ENCODE data around the gene TNNC2. TPM values are rescaled to one million over a fixed set of nuclear protein-coding genes. Genes with fewer than 3 reads are reported as not detected.

Gene TNNC2
- polyA plus RNA-seq, 2 of the 4 experiments (the other 2 are of a cell fraction): 0.23 TPM; not detected in 1

DNA sequence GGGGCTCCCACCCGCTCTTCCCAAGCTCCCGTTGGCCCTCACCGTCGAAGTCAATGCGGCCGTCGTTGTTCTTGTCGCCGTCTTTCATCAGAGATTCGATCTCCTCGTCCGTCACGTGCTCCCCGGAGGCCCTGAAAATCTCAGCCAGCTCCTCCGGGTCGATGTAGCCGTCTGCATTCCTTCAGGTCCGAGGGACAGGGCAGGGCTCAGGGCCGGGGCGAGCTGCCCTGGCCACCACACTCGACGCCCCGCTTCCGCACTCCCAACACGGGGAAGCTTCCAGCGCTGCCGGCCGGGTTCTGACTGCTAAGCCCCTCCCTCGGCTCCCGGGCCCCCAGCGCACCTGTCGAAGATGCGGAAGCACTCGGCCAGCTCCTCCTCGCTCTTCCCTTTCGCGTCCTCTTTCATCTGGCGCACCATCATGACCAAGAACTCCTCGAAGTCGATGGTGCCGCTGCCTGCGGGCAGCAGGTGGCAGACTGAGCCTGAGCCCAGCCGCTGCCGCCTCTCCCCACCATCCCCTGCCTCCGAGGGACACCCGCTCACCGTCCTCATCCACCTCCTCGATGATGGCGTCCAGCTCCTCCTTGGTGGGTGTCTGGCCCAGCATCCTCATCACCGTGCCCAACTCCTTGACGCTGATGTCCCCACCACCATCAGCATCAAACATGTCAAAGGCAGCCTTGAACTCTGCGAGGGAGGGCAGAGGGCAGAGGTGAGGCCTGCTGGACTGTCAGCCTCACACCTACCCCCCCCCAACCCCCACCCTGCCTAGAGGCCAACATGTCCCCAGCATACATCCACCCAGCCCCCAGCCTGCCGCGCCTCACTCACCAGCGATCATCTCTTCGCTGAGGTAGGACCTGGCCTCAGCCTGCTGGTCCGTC is 2.9 kb downstream of the TNNC2 start:
- Histone ChIP-seq H3K4me1 (peaks cover 10% of the 10 kb centered on the region; the same call in 2 of the 3 replicates), H3K27ac (no peak overlapping the region), H3K4me3 (no peak overlapping the region), H3K9me3 (no peaks in the 10 kb centered on the region), H3K4me2 (no peak overlapping the region)
- peak; percentile 40 to 71; a peak in 3 of 6 replicates for ATAC-seq
- 0 out of 3 replicates have a peak, but pooled peaks have one; percentile 18 for TF ChIP-seq SMC3 (IDR thresholded peaks at IDR 0.05)
- no peak for TF ChIP-seq MAFK (IDR thresholded peaks at IDR 0.05; ENCODE audit: partially characterized antibody)
- peak; percentile 40 to 57 for TF ChIP-seq RAD21 (conservative IDR thresholded peaks at IDR 0.05 in 1 of 2, IDR thresholded peaks at IDR 0.05 in 1 of 2)
- TF ChIP-seq KDM1A (IDR thresholded peaks at IDR 0.05; ENCODE audit: low read depth): no peak
- TF ChIP-seq, protein P1, sequence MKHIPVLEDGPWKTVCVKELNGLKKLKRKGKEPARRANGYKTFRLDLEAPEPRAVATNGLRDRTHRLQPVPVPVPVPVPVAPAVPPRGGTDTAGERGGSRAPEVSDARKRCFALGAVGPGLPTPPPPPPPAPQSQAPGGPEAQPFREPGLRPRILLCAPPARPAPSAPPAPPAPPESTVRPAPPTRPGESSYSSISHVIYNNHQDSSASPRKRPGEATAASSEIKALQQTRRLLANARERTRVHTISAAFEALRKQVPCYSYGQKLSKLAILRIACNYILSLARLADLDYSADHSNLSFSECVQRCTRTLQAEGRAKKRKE (CRISPR knock-in tag; IDR thresholded peaks at IDR 0.05; ENCODE audit: low read depth): no peak
- WGBS (ENCODE audit: missing lambda C conversion rate): 73% methylated on average over 50 of the region's 57 CpGs
- CTCF ChIA-PET: interaction anchor here (0.9 to 1.7 kb wide), 9 partner anchors 9 to 190 kb away, joined by 3 to 8 read pairs (median 3); partner anchors contain the start of gene SNX21
- POLR2A ChIA-PET: interaction anchor here (0.9 kb wide), 1 partner anchor 59 kb away, joined by 3 read pairs; no protein-coding TSS in a partner anchor
- no peak for FAIRE-seq
- peak in 1 of 2 experiments; percentile 49 for DNase-seq (ENCODE audit: low read depth in 1 of 2, low spot score in 1 of 2)

DNA sequence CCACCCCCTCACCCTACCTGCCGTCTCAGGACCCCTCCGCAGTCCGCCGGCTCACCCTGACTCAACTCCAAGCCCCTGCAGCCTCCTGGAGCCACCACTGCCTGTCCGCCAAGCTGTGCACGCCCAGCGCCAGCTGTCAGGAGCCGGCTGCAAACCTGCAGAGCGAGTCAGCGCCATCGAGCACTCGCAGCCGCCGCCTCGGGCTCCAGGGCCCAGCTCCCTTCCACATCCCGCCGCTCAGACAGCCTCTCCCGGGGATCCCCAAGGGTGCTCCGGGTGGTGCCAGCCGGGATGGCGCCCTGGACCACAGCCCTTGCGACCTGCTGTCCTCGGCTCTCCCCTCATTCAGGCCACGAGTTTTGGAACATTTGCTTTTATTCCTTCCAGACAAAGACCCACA is 4.3 kb downstream of the TNNC2 start:
- no peak overlapping the region for H3K27ac ChIP-seq
- H3K4me2 ChIP-seq: peak overlapping the region; percentile 23; the same call in 1 of the 3 replicates
- DNase-seq (ENCODE audit: low read depth in 1 of 2, low spot score in 1 of 2) (no peak), ATAC-seq (peak; percentile 58 to 62), FAIRE-seq (no peak)
- H3K9me3 ChIP-seq: no peaks in the 10 kb centered on the region
- TF ChIP-seq RARB (CRISPR knock-in tag; IDR thresholded peaks at IDR 0.05) (no peak), NR3C1 (IDR thresholded peaks at IDR 0.05) (no peak), RAD21 (conservative IDR thresholded peaks at IDR 0.05 in 1 of 2, IDR thresholded peaks at IDR 0.05 in 1 of 2) (no peak)
- TF ChIP-seq, protein P2, sequence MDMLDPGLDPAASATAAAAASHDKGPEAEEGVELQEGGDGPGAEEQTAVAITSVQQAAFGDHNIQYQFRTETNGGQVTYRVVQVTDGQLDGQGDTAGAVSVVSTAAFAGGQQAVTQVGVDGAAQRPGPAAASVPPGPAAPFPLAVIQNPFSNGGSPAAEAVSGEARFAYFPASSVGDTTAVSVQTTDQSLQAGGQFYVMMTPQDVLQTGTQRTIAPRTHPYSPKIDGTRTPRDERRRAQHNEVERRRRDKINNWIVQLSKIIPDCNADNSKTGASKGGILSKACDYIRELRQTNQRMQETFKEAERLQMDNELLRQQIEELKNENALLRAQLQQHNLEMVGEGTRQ (IDR thresholded peaks at IDR 0.05): no peak
- TF ChIP-seq, protein P3, sequence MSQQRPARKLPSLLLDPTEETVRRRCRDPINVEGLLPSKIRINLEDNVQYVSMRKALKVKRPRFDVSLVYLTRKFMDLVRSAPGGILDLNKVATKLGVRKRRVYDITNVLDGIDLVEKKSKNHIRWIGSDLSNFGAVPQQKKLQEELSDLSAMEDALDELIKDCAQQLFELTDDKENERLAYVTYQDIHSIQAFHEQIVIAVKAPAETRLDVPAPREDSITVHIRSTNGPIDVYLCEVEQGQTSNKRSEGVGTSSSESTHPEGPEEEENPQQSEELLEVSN (IDR thresholded peaks at IDR 0.05; ENCODE audit: borderline replicate concordance, low read depth): no peak
- TF ChIP-seq, protein P4, sequence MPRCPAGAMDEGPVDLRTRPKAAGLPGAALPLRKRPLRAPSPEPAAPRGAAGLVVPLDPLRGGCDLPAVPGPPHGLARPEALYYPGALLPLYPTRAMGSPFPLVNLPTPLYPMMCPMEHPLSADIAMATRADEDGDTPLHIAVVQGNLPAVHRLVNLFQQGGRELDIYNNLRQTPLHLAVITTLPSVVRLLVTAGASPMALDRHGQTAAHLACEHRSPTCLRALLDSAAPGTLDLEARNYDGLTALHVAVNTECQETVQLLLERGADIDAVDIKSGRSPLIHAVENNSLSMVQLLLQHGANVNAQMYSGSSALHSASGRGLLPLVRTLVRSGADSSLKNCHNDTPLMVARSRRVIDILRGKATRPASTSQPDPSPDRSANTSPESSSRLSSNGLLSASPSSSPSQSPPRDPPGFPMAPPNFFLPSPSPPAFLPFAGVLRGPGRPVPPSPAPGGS (IDR thresholded peaks at IDR 0.05): no peak
- no peak overlapping the region for H3K4me3 ChIP-seq
- ChIA-PET CTCF (interaction anchor here (0.9 to 1.7 kb wide), 5 partner anchors 9 to 163 kb away, joined by 3 to 6 read pairs (median 5); no protein-coding TSS in a partner anchor), POLR2A (interaction anchor here (0.9 to 1.5 kb wide), 2 partner anchors 10 to 58 kb away, joined by 3 read pairs; partner anchors contain the start of gene ZSWIM1)
- peaks cover 12% of the 10 kb centered on the region for H3K4me1 ChIP-seq
- WGBS (ENCODE audit: missing lambda C conversion rate): 38% methylated on average over 9 of the region's 24 CpGs

DNA sequence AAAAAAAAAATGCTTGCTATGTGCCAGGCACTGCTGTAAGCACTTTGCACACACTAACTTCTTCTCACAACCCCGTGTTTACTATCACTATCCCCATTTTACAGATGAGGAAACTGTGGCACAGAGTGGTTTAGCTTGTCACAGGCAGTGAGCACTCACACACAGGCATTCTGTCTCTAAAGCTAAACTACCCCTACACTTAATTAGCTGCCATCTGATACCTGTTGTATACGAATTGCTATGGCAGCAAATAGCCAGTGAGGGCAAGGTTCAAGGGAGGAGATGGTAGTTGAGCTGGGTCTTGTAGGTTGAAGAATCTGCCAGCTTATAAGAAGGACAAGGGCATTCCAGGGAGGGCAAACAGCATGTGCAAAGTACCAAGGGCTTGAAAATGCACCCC is 5.2 kb downstream of the TNNC2 start:
- FAIRE-seq (no peak), DNase-seq (ENCODE audit: low read depth in 1 of 2, low spot score in 1 of 2) (no peak), ATAC-seq (no peak)
- no peak overlapping the region for H3K4me3 ChIP-seq
- 52% methylated on average over 2 of the region's 2 CpGs for WGBS (ENCODE audit: missing lambda C conversion rate)
- ChIA-PET CTCF (interaction anchor here (0.7 to 1.7 kb wide), 9 partner anchors 8 to 920 kb away, joined by 3 to 6 read pairs (median 3); partner anchors contain the start of gene ZSWIM1), POLR2A (interaction anchor here (1.5 kb wide), 1 partner anchor 9 kb away, joined by 3 read pairs; no protein-coding TSS in a partner anchor)
- H3K9me3 ChIP-seq: no peaks in the 10 kb centered on the region
- H3K4me1 ChIP-seq: peaks cover 21% of the 10 kb centered on the region
- H3K27ac ChIP-seq: no peak overlapping the region
- H3K4me2 ChIP-seq: no peak overlapping the region
- TF ChIP-seq EHMT2 (IDR thresholded peaks at IDR 0.05; ENCODE audit: low read depth) (no peak), BHLHE40 (IDR thresholded peaks at IDR 0.05; ENCODE audit: low read depth, low read length) (no peak), POLR2AphosphoS2 (conservative IDR thresholded peaks at IDR 0.05; ENCODE audit: low read length) (no peak), CEBPB (IDR thresholded peaks at IDR 0.05) (no peak), ZNF302 (CRISPR knock-in tag; IDR thresholded peaks at IDR 0.05) (no peak), MYC (IDR thresholded peaks at IDR 0.05; ENCODE audit: borderline replicate concordance, low read length) (no peak), CHD2 (IDR thresholded peaks at IDR 0.05; ENCODE audit: low read length, partially characterized antibody) (no peak), GATA3 (IDR thresholded peaks at IDR 0.05; ENCODE audit: borderline replicate concordance) (no peak), RCOR1 (IDR thresholded peaks at IDR 0.05; ENCODE audit: low read depth, low read length) (no peak)
- TF ChIP-seq, protein P5, sequence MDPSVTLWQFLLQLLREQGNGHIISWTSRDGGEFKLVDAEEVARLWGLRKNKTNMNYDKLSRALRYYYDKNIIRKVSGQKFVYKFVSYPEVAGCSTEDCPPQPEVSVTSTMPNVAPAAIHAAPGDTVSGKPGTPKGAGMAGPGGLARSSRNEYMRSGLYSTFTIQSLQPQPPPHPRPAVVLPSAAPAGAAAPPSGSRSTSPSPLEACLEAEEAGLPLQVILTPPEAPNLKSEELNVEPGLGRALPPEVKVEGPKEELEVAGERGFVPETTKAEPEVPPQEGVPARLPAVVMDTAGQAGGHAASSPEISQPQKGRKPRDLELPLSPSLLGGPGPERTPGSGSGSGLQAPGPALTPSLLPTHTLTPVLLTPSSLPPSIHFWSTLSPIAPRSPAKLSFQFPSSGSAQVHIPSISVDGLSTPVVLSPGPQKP (IDR thresholded peaks at IDR 0.05; ENCODE audit: low read depth, low read length): no peak
- TF ChIP-seq, protein P6, sequence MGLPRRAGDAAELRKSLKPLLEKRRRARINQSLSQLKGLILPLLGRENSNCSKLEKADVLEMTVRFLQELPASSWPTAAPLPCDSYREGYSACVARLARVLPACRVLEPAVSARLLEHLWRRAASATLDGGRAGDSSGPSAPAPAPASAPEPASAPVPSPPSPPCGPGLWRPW (IDR thresholded peaks at IDR 0.05): no peak
- TF ChIP-seq, protein P7, sequence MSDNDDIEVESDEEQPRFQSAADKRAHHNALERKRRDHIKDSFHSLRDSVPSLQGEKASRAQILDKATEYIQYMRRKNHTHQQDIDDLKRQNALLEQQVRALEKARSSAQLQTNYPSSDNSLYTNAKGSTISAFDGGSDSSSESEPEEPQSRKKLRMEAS (IDR thresholded peaks at IDR 0.05): no peak
- TF ChIP-seq, protein P3 (IDR thresholded peaks at IDR 0.05; ENCODE audit: borderline replicate concordance, low read depth): no peak
